Right atrium auricular region (tissue), 2 donors: ENCODE results near the gene PRKRIP1. TPM values are rescaled to one million over a fixed set of nuclear protein-coding genes. Genes with fewer than 3 reads are reported as not detected.

Experiments used
- microRNA-seq, 2 donors: library from miRNA; unstranded; fragments of <30 nt; microRNA quantifications; one replicate each; pipeline ENCODE4, GENCODE V29; 2016 to 2017; ENCODE audit warnings: borderline number of aligned reads in 2 of 2, borderline replicate concordance in 1 of 2
- total RNA-seq, 2 donors: library from RNA; depleted of rRNA; stranded (reverse); fragments of >200 nt; gene quantifications; one replicate each; pipeline ENCODE4 v1.1.0, GENCODE V29; 2016

Gene PRKRIP1
- total RNA-seq, 2 donors from 2014 or later: 9.6 to 9.8 TPM

Small RNA genes within 50 kb of the gene (microRNA-seq; reads per million reads assigned to microRNA genes)
- gene MIR4467: 0 to 5.7 reads per million in 2 donors
- 1.4 to 2.8 reads per million in 2 donors for gene MIR5090
- gene MIR548O: 0 reads per million in 2 donors

Other genes starting within 250 kb of the PRKRIP1 start
- 1 to 10 TPM; 1.3 to 2.6 TPM for gene SH2B2, start 109.5 kb upstream of the PRKRIP1 start, total RNA-seq
- not detected for gene SPDYE6, start 39.9 kb upstream of the PRKRIP1 start, total RNA-seq
- gene ORAI2, start 37.2 kb downstream of the PRKRIP1 start, total RNA-seq: 10 to 100 TPM in 1 of 2 donors, 1 to 10 TPM in 1; 5.9 to 13.3 TPM
- gene ALKBH4, start 68.5 kb downstream of the PRKRIP1 start, total RNA-seq: 10 to 100 TPM; 10.8 to 16.8 TPM
- gene LRWD1, start 68.6 kb downstream of the PRKRIP1 start, total RNA-seq: 10 to 100 TPM in 1 of 2 donors, 1 to 10 TPM in 1; 9.8 to 13.7 TPM
- 10 to 100 TPM; 19.2 to 34.8 TPM for gene POLR2J, start 82.6 kb downstream of the PRKRIP1 start, total RNA-seq
- 1 to 10 TPM; 4.3 to 7.5 TPM for gene RASA4B, start 121.4 kb downstream of the PRKRIP1 start, total RNA-seq
- under 1 TPM; 0.83 to 0.89 TPM for gene UPK3BL2, start 147.3 kb downstream of the PRKRIP1 start, total RNA-seq
- gene SPDYE2, start 154.9 kb downstream of the PRKRIP1 start, total RNA-seq: under 1 TPM in 1 of 2 donors, not detected in 1; 0.16 TPM
- 10 to 100 TPM in 1 of 2 donors, 1 to 10 TPM in 1; 6.2 to 10.8 TPM for gene POLR2J3, start 176.2 kb downstream of the PRKRIP1 start, total RNA-seq
- gene RASA4, start 220.4 kb downstream of the PRKRIP1 start, total RNA-seq: 1 to 10 TPM; 7.0 to 8.6 TPM
- 10 to 100 TPM; 12.0 to 24.4 TPM for gene UPK3BL1, start 246.4 kb downstream of the PRKRIP1 start, total RNA-seq